Adrenal gland (tissue), 5 donors: ENCODE results near the gene KRTAP10-9.

Experiments
- CTCF ChIP-seq, 6 experiments: fragments of 450-650 bp in 4 of 6; fragments of 200-600 bp in 2 of 6; sonication (generic) in 1 of 6; IDR thresholded peaks; 1 replicate in 5 of 6; 2 replicates in 1 of 6; pipeline versions ENCODE4 v1.5.1 to v1.8.0; 2016 to 2021; ENCODE audit warnings: antibody characterized with exemption in 6 of 6, mild to moderate bottlenecking in 2 of 6, moderate library complexity in 1 of 6
- POLR2A ChIP-seq, 2 donors: fragments of 450-650 bp; IDR thresholded peaks; one replicate each; pipeline ENCODE4 v1.6.1; 2017; ENCODE audit warnings: antibody characterized with exemption in 2 of 2, mild to moderate bottlenecking in 2 of 2, moderate library complexity in 1 of 2
- donor health status: DM: no; HTN: no; CAD: no.

DNA sequence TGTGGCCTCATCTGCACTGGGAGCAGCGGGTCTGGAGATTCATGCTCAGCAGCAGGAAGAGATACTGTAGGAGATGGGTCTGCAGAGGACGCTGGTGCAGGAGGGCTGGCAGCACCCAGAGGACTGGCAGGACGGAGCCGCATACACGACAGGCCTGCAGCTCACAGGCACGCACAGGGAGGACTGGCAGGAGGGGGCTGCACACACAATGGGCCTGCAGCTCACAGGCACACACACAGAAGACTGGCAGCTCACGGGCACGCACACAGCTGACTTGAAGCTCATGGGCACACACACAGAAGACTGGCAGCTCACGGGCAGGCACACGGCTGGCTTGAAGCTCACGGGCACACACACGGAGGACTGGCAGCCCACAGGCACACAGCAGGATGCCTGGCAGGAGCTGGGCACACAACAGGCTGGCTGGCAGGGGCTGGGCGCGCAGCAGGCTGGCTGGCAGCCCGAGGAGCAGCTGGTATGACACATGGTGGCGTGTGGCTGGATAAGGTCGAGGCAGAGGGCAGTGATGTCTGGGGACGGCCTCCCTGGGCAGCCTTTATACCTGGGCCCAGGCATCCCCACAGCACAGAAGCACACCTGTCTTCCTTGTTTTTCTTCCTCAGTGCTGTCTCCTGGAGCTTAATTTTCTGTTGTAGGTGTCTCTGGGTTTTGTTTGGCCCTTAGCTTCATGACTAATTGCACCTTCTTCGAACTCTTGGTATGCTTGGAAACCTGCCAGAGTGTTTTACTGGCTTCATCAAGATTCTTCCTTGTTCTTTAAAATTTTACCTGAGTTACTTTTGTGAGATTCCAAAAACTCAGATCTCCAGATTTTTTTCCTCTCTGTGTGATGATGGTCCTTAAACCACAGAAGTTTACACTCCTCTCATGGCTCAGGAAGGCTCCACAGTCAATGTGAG is 39.8 kb downstream of the KRTAP10-9 start, which contains the start of gene KRTAP12-2:
- TF ChIP-seq CTCF (IDR thresholded peaks at IDR 0.05) (no peak), POLR2A (IDR thresholded peaks at IDR 0.05) (no peak)
